EH (cell line): ENCODE results near the gene ANKS1B.

Source experiments
- DNase-seq: peaks from one replicate; pipeline ENCODE4 v3.0.0-alpha.2; 2015; ENCODE audit warnings: low read depth

The ANKS1B gene

DNA sequence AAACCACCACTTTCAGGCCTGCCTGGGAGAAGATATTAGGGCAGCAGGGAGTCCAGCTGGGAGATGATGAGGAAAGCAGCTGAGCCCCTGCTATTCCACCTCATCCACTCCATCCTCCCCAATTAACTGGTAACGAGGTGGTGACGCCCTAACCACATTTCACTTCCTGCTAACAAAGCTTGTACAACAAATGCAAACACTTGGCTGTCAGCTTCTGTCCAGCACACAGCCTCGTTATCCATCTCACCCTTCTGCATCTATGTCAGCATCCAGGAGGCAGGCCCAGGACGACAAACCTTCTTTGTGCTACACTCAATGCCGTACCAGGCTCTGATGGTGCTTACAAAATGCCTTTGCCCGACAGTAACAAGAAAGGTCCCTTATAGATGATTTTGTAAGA, 1114.2 kb downstream of the ANKS1B start:
- no peak for DNase-seq

- no peak for DNase-seq
Observed at GRCh38 chr12:98869886-98870503, 1114.7 kb downstream of the ANKS1B start.

- no peak for DNase-seq
Observed at GRCh38 chr12:98868538-98868937, 1116.2 kb downstream of the ANKS1B start.

DNA sequence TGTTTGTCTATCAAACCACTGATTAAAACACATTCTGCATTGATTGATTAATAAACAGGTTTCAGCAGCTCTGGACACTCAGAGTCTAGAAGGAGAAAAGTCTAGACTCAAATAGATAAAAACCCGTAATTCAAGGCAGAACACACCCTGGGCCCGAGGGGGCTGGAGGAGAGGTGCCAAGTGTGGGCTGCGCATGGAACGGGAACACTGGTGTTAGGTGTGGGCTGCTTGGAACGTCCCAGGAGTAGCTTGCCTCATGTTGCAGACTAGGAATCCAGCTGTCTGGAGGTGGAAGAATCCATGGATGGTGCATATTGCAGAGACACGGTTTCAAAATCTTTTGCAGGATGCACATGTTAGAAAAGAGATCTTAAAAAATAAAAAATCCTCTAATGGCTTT, 1116.7 kb downstream of the ANKS1B start:
- DNase-seq: no peak

GRCh38 chr12:98864363-98864762, 1120.4 kb downstream of the ANKS1B start:
- no peak for DNase-seq

DNA sequence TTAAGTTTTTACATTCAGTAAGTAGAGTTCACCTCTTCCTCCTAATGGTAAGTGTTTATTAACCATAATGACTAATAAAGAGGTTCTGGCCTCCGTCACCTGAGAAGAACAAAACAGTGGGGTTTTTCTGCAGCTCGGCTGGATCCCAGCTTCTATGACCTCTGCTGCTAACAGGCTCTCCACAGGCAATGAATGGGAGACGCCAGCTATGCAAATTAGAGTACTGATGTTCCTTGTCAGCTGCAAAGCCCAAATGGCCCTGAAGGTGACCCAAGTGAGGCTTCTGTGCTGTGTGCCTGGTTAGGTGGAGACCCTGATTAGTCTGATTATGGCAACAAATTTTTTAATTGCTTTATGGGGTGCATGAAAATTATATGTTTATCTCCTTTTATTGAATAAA, 1121.6 kb downstream of the ANKS1B start:
- no peak for DNase-seq

DNA sequence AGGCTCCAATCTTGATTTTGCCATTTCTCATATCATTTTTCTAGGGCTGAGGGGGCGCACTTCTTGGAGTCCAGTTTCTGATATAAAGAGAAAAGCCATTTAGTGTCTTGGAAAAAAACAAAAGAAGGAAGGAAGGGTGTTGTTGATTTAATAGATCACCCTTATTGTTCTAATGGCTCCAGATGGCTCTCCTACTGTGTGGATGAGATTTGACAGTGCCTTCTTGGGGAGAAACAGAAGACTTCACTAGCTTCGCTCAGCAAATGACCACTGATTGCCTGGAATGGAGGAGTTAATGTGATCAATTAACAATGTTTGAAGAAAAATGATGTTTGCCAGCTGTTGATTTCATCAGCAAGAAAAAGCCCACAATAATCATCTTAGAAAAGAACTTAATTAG, 1123.5 kb downstream of the ANKS1B start:
- no peak for DNase-seq

- no peak for DNase-seq
Observed at GRCh38 chr12:98856897-98857540, 1127.7 kb downstream of the ANKS1B start.

GRCh38 chr12:98852181-98852580, 1132.6 kb downstream of the ANKS1B start:
- DNase-seq: no peak

DNA sequence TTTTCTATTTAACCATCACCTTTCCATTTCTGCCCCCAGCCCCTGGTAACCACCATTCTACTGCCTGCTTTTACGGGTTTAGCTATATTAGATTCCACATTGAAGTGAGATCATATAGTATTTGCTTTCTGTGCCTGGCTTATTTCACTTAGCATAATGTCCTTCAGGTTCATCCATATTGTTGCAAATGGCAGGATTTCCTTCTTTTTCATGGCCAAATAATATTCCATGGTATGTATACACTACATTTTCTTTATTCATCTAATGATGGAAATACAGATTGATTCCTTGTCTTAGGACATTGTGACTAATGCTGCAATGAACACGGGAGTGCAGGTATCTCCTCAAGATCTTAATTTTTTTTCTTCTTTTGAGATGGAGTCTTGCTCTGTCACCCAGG, 1137.5 kb downstream of the ANKS1B start:
- no peak for DNase-seq

- no peak for DNase-seq
Observed at GRCh38 chr12:98845957-98846356, 1138.8 kb downstream of the ANKS1B start.

- DNase-seq: no peak
Observed at GRCh38 chr12:98840325-98840724, 1144.4 kb downstream of the ANKS1B start.

DNA sequence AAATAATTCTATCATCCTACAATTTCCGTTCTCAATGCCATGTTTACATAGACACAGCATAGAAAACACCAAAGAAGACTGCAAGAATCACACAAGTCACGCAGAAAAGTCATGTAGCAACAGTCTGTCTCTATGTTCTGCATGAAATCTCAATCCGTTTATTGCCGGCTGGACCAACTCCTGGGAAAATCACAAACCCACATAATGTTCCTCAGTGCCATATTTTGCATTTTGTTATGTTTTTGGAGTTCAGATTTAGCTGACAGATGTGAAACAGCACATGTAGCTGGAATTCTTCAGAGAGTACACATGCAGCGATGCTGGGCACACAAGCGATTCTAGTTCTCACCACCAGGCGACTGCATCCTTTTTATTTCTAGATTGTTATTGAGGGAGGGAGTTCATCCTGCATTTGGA, 1146.5 kb downstream of the ANKS1B start:
- DNase-seq: peak; percentile 14

- peak; percentile 44 for DNase-seq
Observed at GRCh38 chr12:98837134-98837752, 1147.5 kb downstream of the ANKS1B start.

- DNase-seq: no peak
Observed at GRCh38 chr12:98830657-98831056, 1154.1 kb downstream of the ANKS1B start.

- DNase-seq: peak; percentile 32
Observed at GRCh38 chr12:98828802-98829600, 1155.7 kb downstream of the ANKS1B start.

DNA sequence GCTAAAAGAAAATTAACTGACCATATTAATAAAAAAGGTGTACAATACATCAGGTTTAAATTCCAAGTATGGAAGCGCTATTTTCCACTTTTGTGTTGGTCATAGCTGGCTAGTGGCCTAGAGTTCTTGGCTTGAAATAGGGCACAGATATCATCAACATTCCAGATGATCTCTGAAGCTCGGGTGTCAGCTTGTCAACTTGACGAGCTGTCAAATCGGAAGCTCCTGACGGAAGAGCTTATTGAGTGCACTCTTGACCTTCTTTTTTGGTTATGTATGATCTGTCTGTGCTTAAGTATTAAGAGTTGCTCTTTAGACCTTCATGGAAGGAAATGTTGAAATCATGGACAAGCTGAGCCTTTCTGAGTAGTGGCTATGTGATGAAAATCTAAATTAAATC, 1161.7 kb downstream of the ANKS1B start:
- no peak for DNase-seq

DNA sequence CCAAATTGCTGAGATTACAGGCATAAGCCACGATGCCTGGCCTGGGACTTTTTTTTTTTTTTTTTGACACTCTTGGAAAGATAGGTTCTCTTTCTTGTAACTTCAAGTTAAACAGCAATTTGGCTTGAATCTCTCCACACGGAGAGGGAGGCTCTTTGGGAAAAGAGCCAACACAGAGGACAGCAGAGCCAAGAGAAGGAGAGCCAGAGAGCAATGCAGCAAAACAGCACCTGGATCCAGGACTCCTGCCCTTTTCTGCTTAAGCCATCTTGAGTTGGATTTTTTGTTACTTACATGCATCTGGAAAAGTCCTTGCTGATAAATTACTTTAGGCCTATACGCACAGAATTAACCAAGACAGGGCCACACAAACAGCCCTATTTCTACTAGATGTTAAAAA, 1162.9 kb downstream of the ANKS1B start:
- DNase-seq: no peak

GRCh38 chr12:98821232-98821631, 1163.5 kb downstream of the ANKS1B start:
- no peak for DNase-seq

GRCh38 chr12:98819821-98820404, 1164.8 kb downstream of the ANKS1B start:
- DNase-seq: peak; percentile 9

- no peak for DNase-seq
Observed at GRCh38 chr12:98819071-98819470, 1165.7 kb downstream of the ANKS1B start.

- no peak for DNase-seq
Observed at GRCh38 chr12:98818239-98818638, 1166.5 kb downstream of the ANKS1B start.
